Duodenal mucosa (tissue), 2 donors: ENCODE measurements around the gene PLN.

ENCODE experiments used
- H3K27ac ChIP-seq: one replicate; pipeline ENCODE4 v1.7.0; 2013; ENCODE audit warnings: low read depth, low read length
- H3K27me3 ChIP-seq, 2 donors: one replicate each; pipeline ENCODE4 v1.7.0; 2013; ENCODE audit warnings: low read length in 2 of 2, control low read depth in 1 of 2; ENCODE audit not compliant: insufficient read depth in 2 of 2, control insufficient read depth in 1 of 2
- H3K36me3 ChIP-seq, 2 donors: one replicate each; pipeline ENCODE4 v1.7.0; 2013; ENCODE audit warnings: low read length in 2 of 2, control low read depth in 1 of 2; ENCODE audit not compliant: insufficient read depth in 2 of 2, control insufficient read depth in 1 of 2
- H3K4me1 ChIP-seq, 2 donors: one replicate each; pipeline ENCODE4 v1.7.0; 2013; ENCODE audit warnings: low read length in 2 of 2, control low read depth in 1 of 2; ENCODE audit not compliant: insufficient read depth in 2 of 2, control insufficient read depth in 1 of 2
- H3K4me3 ChIP-seq, 2 donors: one replicate each; pipeline ENCODE4 v1.7.0; 2013; ENCODE audit warnings: low read length in 2 of 2, low read depth in 1 of 2
- H3K9ac ChIP-seq, 2 donors: one replicate each; pipeline ENCODE4 v1.7.0; 2013; ENCODE audit warnings: low read length in 2 of 2, low read depth in 1 of 2
- H3K9me3 ChIP-seq, 2 donors: one replicate each; pipeline ENCODE4 v1.7.0; 2013; ENCODE audit warnings: low read length in 2 of 2, control low read depth in 1 of 2; ENCODE audit not compliant: control insufficient read depth in 1 of 2

Gene PLN

DNA sequence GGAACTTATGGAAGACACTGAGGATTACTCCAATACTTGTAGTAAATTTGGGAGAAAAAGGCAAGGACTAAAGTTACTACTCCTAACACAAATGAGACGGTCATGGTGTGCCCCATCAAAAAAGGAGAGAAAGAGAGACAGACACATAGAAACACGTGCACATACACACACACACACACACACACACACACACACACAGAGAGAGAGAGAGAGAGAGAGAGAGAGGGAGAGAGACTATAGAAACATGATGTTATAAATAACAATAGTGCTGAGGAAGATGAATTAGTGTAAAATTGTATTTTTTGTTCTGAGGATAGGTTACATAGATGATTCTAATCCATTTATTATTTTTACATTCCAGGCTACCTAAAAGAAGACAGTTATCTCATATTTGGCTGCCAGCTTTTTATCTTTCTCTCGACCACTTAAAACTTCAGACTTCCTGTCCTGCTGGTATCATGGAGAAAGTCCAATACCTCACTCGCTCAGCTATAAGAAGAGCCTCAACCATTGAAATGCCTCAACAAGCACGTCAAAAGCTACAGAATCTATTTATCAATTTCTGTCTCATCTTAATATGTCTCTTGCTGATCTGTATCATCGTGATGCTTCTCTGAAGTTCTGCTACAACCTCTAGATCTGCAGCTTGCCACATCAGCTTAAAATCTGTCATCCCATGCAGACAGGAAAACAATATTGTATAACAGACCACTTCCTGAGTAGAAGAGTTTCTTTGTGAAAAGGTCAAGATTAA, 10.5 kb downstream of the PLN start:
- H3K4me3 ChIP-seq, result no peak overlapping the region
- H3K4me1 ChIP-seq, result peaks cover 0 to 6% of the 10 kb centered on the region in 2 donors
- peak overlapping the region in 1 of 2 donors; percentile 15 for H3K9ac ChIP-seq
- H3K27me3 ChIP-seq, result no peaks in the 10 kb centered on the region
- no peaks in the 10 kb centered on the region for H3K36me3 ChIP-seq
- no peak overlapping the region for H3K27ac ChIP-seq
- no peaks in the 10 kb centered on the region for H3K9me3 ChIP-seq

DNA sequence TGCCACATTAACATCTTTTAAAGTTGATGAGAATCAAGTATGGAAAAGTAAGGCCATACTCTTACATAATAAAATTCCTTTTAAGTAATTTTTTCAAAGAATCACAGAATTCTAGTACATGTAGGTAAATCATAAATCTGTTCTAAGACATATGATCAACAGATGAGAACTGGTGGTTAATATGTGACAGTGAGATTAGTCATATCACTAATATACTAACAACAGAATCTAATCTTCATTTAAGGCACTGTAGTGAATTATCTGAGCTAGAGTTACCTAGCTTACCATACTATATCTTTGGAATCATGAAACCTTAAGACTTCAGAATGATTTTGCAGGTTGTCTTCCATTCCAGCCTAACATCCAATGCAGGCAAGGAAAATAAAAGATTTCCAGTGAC, 11.6 kb downstream of the PLN start:
- H3K9me3 ChIP-seq, result no peaks in the 10 kb centered on the region
- no peaks in the 10 kb centered on the region for H3K36me3 ChIP-seq
- no peak overlapping the region for H3K4me3 ChIP-seq
- no peak overlapping the region for H3K27ac ChIP-seq
- H3K27me3 ChIP-seq, result no peaks in the 10 kb centered on the region
- H3K4me1 ChIP-seq, result peaks cover 0 to 6% of the 10 kb centered on the region in 2 donors
- H3K9ac ChIP-seq, result no peak overlapping the region

GRCh38 chr6:118562248-118562647, 14.2 kb downstream of the PLN start:
- Histone ChIP-seq H3K27me3 (no peaks in the 10 kb centered on the region), H3K4me1 (peaks cover 0 to 6% of the 10 kb centered on the region in 2 donors), H3K9ac (no peak overlapping the region), H3K4me3 (no peak overlapping the region), H3K27ac (no peak overlapping the region), H3K9me3 (no peaks in the 10 kb centered on the region), H3K36me3 (no peaks in the 10 kb centered on the region)

GRCh38 chr6:118562959-118563358, 14.9 kb downstream of the PLN start:
- H3K9me3 ChIP-seq, result no peaks in the 10 kb centered on the region
- H3K27ac ChIP-seq, result no peak overlapping the region
- H3K4me3 ChIP-seq, result no peak overlapping the region
- no peaks in the 10 kb centered on the region for H3K27me3 ChIP-seq
- no peak overlapping the region for H3K9ac ChIP-seq
- no peaks in the 10 kb centered on the region for H3K36me3 ChIP-seq
- H3K4me1 ChIP-seq, result peaks cover 0 to 6% of the 10 kb centered on the region in 2 donors

GRCh38 chr6:118565311-118565960, 17.3 kb downstream of the PLN start:
- H3K9ac ChIP-seq, result no peak overlapping the region

GRCh38 chr6:118567974-118568373, 19.9 kb downstream of the PLN start:
- H3K27me3 ChIP-seq, result no peaks in the 10 kb centered on the region
- no peaks in the 10 kb centered on the region for H3K4me1 ChIP-seq

More at GRCh38 chr6:118565311-118565960, 17.3 kb downstream of the PLN start:
- Histone ChIP-seq H3K4me3 (no peak overlapping the region), H3K27me3 (no peaks in the 10 kb centered on the region), H3K36me3 (no peaks in the 10 kb centered on the region), H3K9me3 (no peaks in the 10 kb centered on the region), H3K4me1 (no peaks in the 10 kb centered on the region), H3K27ac (no peak overlapping the region)

DNA sequence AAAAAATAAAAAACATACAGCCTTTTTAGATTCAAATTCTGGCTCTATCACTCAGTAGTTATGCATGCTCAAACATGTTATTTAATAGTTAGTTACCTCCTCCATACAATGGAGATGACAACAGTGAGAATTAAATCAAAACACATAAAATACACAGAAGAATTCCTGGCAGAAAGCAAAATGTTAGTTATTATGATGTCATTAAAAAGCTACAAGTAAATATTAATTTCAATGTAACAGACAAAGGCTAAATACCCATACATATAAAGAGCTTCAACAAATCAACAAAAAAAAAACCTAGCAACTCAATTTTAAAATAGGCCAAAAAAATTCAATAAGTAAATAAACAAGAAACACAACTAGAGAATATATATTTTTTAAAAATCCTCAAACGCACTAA, 21.4 kb downstream of the PLN start:
- H3K4me3 ChIP-seq, result no peak overlapping the region
- H3K27ac ChIP-seq, result no peak overlapping the region
- H3K27me3 ChIP-seq, result no peaks in the 10 kb centered on the region
- peaks cover 7 to 8% of the 10 kb centered on the region in 2 donors for H3K9me3 ChIP-seq
- no peaks in the 10 kb centered on the region for H3K4me1 ChIP-seq
- peaks cover 0 to under 1% of the 10 kb centered on the region in 2 donors for H3K36me3 ChIP-seq
- H3K9ac ChIP-seq, result no peak overlapping the region

More at GRCh38 chr6:118567974-118568373, 19.9 kb downstream of the PLN start:
- Histone ChIP-seq H3K27ac (no peak overlapping the region), H3K9me3 (no peaks in the 10 kb centered on the region), H3K9ac (no peak overlapping the region), H3K36me3 (no peaks in the 10 kb centered on the region), H3K4me3 (no peak overlapping the region)

DNA sequence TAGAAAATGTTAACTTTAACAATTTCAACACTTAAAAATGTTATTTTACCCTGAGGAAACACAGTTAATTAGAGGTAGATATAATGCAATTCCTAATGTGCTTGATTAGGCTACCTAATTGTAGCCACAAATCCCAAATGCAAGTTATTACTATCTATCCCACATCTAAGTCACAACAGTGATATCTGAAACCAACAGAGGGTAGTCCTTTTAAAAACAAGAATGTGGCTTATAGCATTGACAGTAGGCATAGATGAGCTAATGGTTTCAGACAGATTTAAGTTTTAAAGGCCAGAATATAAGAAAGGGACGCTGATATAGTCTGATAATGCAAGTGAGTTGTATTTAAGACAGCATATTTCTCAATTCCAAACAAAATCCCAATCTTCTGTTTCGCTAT, 23.0 kb downstream of the PLN start:
- Histone ChIP-seq H3K4me1 (no peaks in the 10 kb centered on the region), H3K27ac (no peak overlapping the region), H3K9me3 (peaks cover 15 to 17% of the 10 kb centered on the region in 2 donors), H3K36me3 (peaks cover 0 to 3% of the 10 kb centered on the region in 2 donors), H3K9ac (no peak overlapping the region), H3K27me3 (no peaks in the 10 kb centered on the region), H3K4me3 (no peak overlapping the region)

- Histone ChIP-seq H3K27ac (no peak overlapping the region), H3K36me3 (peaks cover 0 to 3% of the 10 kb centered on the region in 2 donors), H3K9me3 (peaks cover 22 to 26% of the 10 kb centered on the region in 2 donors), H3K4me3 (no peak overlapping the region), H3K27me3 (no peaks in the 10 kb centered on the region), H3K4me1 (no peaks in the 10 kb centered on the region), H3K9ac (no peak overlapping the region)
Measured at GRCh38 chr6:118574051-118574865, 26.2 kb downstream of the PLN start.

DNA sequence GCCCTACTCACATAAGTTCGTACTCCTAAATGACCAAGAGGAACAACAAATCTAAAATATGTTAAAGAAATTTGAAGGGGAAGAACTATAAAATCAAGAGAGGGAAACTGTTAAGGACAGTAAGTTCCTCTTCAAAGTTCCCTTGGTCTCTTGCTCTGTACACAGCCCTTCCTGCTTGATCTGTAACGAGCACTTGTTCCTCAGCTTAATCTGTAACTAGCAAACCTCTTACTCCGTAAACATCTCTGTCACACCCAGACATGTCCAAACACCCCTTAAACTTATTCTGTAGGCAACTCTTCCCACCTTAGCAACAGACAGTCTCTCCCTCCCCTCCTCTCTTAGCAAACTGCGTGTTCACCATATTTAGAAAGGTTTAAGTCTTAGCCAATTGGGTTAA, 29.9 kb downstream of the PLN start:
- H3K36me3 ChIP-seq, result peaks cover 0 to 3% of the 10 kb centered on the region in 2 donors
- H3K4me3 ChIP-seq, result no peak overlapping the region
- H3K4me1 ChIP-seq, result peaks cover 3 to 8% of the 10 kb centered on the region in 2 donors
- no peak overlapping the region for H3K27ac ChIP-seq
- peaks cover 22 to 28% of the 10 kb centered on the region in 2 donors for H3K9me3 ChIP-seq
- H3K27me3 ChIP-seq, result no peaks in the 10 kb centered on the region
- H3K9ac ChIP-seq, result no peak overlapping the region
